Loucy (cell line): ENCODE data around the gene GALNT10.

Experiments
- H2AFZ ChIP-seq: fragments of 200-600 bp; sonication (generic); 2 replicates; pipeline ENCODE4 v1.6.0; 2016; ENCODE audit warnings: antibody characterized with exemption, mild to moderate bottlenecking, low read length, moderate library complexity
- H3F3A ChIP-seq: fragments of 200-600 bp; 2 replicates; pipeline ENCODE4 v1.6.0; 2016; ENCODE audit warnings: antibody characterized with exemption, low read depth, mild to moderate bottlenecking
- H3K27me3 ChIP-seq: fragments of 200-600 bp; sonication (generic); 2 replicates; pipeline ENCODE4 v1.6.1; 2014; ENCODE audit warnings: low read length, mild to moderate bottlenecking; ENCODE audit not compliant: insufficient read depth, poor library complexity, severe bottlenecking
- H3K36me3 ChIP-seq: fragments of 200-600 bp; sonication (generic); 2 replicates; pipeline ENCODE4 v1.6.1; 2016; ENCODE audit warnings: low read length; ENCODE audit not compliant: insufficient read depth
- H3K4me1 ChIP-seq: fragments of 200-600 bp; sonication (generic); 2 replicates; pipeline ENCODE4 v1.5.1; 2014; ENCODE audit warnings: low read length, mild to moderate bottlenecking; ENCODE audit not compliant: insufficient read depth, poor library complexity, severe bottlenecking
- H3K4me2 ChIP-seq: fragments of 200-600 bp; sonication (generic); 2 replicates; pipeline ENCODE4 v1.6.0; 2014; ENCODE audit warnings: antibody characterized with exemption, low read length, low read depth, mild to moderate bottlenecking; ENCODE audit not compliant: poor library complexity, severe bottlenecking
- H3K4me3 ChIP-seq: fragments of 200-600 bp; sonication (generic); 2 replicates; pipeline ENCODE4 v1.5.1; 2014; ENCODE audit warnings: low read length, mild to moderate bottlenecking, mixed read lengths; ENCODE audit not compliant: poor library complexity, severe bottlenecking
- H3K79me2 ChIP-seq: fragments of 200-600 bp; sonication (generic); 2 replicates; pipeline ENCODE4 v1.6.1; 2014; ENCODE audit warnings: low read length; ENCODE audit not compliant: insufficient read depth
- H3K9ac ChIP-seq: fragments of 200-600 bp; sonication (generic); 2 replicates; pipeline ENCODE4 v1.6.0; 2014; ENCODE audit warnings: mild to moderate bottlenecking, low read depth, low read length, moderate library complexity; ENCODE audit not compliant: poor library complexity, severe bottlenecking
- H3K9me2 ChIP-seq: fragments of 200-600 bp; sonication (generic); replicated peaks from 2 replicates; pipeline ENCODE4 v1.6.1; 2016; ENCODE audit warnings: low read depth, low read length, mixed read lengths
- H3K9me3 ChIP-seq: fragments of 200-600 bp; sonication (generic); 2 replicates; pipeline ENCODE4 v1.6.1; 2014; ENCODE audit warnings: mild to moderate bottlenecking, antibody characterized with exemption, low read length, low read depth; ENCODE audit not compliant: insufficient read depth
- H4K20me1 ChIP-seq: fragments of 200-600 bp; sonication (generic); 2 replicates; pipeline ENCODE4 v1.6.0; 2014; ENCODE audit warnings: antibody characterized with exemption, low read length, mild to moderate bottlenecking; ENCODE audit not compliant: insufficient read depth, poor library complexity, severe bottlenecking
- CTCF ChIP-seq: fragments of 200-600 bp; sonication (generic); conservative IDR thresholded peaks from 2 replicates; pipeline ENCODE4 v1.5.1; 2014; ENCODE audit warnings: mild to moderate bottlenecking, antibody characterized with exemption, low read length
- EZH2phosphoT487 ChIP-seq: fragments of 200-600 bp; IDR thresholded peaks from 2 replicates; pipeline ENCODE4 v1.6.1; 2018; ENCODE audit warnings: antibody characterized with exemption, mild to moderate bottlenecking, moderate library complexity, borderline replicate concordance

The GALNT10 gene

GRCh38 chr5:154260224-154260927 lies 69.8 kb downstream of the GALNT10 start:
- no peaks in the 10 kb centered on the region for H3F3A ChIP-seq
- no peak overlapping the region for H3K4me2 ChIP-seq
- no peaks in the 10 kb centered on the region for H3K9me2 ChIP-seq
- no peak overlapping the region for H3K4me3 ChIP-seq
- no peaks in the 10 kb centered on the region for H4K20me1 ChIP-seq
- H3K9ac ChIP-seq: no peak overlapping the region
- H3K9me3 ChIP-seq: no peaks in the 10 kb centered on the region
- no peak overlapping the region for H2AFZ ChIP-seq
- no peaks in the 10 kb centered on the region for H3K27me3 ChIP-seq
- no peaks in the 10 kb centered on the region for H3K4me1 ChIP-seq
- H3K79me2 ChIP-seq: no peaks in the 10 kb centered on the region
- H3K36me3 ChIP-seq: no peaks in the 10 kb centered on the region; the same call in 1 of the 2 replicates
- TF ChIP-seq CTCF (no peak), EZH2phosphoT487 (no peak)

GRCh38 chr5:154262342-154262741 lies 71.8 kb downstream of the GALNT10 start:
- Histone ChIP-seq H3K4me1 (no peaks in the 10 kb centered on the region), H3K4me3 (no peak overlapping the region)

GRCh38 chr5:154264549-154265196 lies 74.1 kb downstream of the GALNT10 start:
- no peaks in the 10 kb centered on the region for H3K9me3 ChIP-seq
- no peaks in the 10 kb centered on the region for H3K27me3 ChIP-seq
- no peak for TF ChIP-seq CTCF
- TF ChIP-seq EZH2phosphoT487: no peak
- H2AFZ ChIP-seq: no peak overlapping the region
- no peaks in the 10 kb centered on the region; the same call in 1 of the 2 replicates for H3K36me3 ChIP-seq
- H3K9ac ChIP-seq: no peak overlapping the region
- no peaks in the 10 kb centered on the region for H3K9me2 ChIP-seq
- no peak overlapping the region for H3K4me2 ChIP-seq
- H3K79me2 ChIP-seq: no peaks in the 10 kb centered on the region
- no peaks in the 10 kb centered on the region for H3F3A ChIP-seq
- H4K20me1 ChIP-seq: no peaks in the 10 kb centered on the region
- H3K4me1 ChIP-seq: no peaks in the 10 kb centered on the region
- no peak overlapping the region for H3K4me3 ChIP-seq

More at GRCh38 chr5:154262342-154262741, 71.8 kb downstream of the GALNT10 start:
- Histone ChIP-seq H2AFZ (no peak overlapping the region), H4K20me1 (no peaks in the 10 kb centered on the region), H3K9me2 (no peaks in the 10 kb centered on the region), H3K4me2 (no peak overlapping the region), H3K9me3 (no peaks in the 10 kb centered on the region), H3K9ac (no peak overlapping the region), H3K79me2 (no peaks in the 10 kb centered on the region), H3F3A (no peaks in the 10 kb centered on the region), H3K27me3 (no peaks in the 10 kb centered on the region), H3K36me3 (no peaks in the 10 kb centered on the region; the same call in 1 of the 2 replicates)
- TF ChIP-seq EZH2phosphoT487 (no peak), CTCF (no peak)
